ENCODE results near the gene CFAP410. TPM values are rescaled to one million over a fixed set of nuclear protein-coding genes. Genes with fewer than 3 reads are reported as not detected.

Gene CFAP410
- total and polyA plus RNA-seq, 2 donors (not counting 3 experiments of a cell fraction or from before 2014, with no cell fraction given): 7.2 to 12.2 TPM

GRCh38 chr21:44312716-44313115 lies 26.5 kb downstream of the CFAP410 start:
- dilution Hi-C loops (cut with MboI; ENCODE audit: extremely low pct_ligation_motif_present, low sequenced_read_pairs) (no loop called here), intact Hi-C loops (cut with micrococcal nuclease) (no loop called here)
- no peaks in the 10 kb centered on the region for H3K27me3 ChIP-seq (ENCODE audit: control insufficient read depth in 2 of 2, insufficient read depth in 2 of 2, low read length in 2 of 2)
- peaks cover 11 to 57% of the 10 kb centered on the region in 2 experiments for H3K36me3 ChIP-seq (ENCODE audit: control insufficient read depth in 2 of 2, extremely low read depth in 1 of 2, insufficient read depth in 2 of 2, low read length in 2 of 2)
- ChIA-PET POLR2A (no interaction called here), CTCF (no interaction called here)
- no peak for DNase-seq (ENCODE audit: low read depth, low spot score)
- H3K4me2 ChIP-seq (ENCODE audit: insufficient read depth, low read length): no peak overlapping the region
- no peaks in the 10 kb centered on the region for H3K4me1 ChIP-seq (ENCODE audit: control insufficient read depth, extremely low read depth, insufficient read depth, low read length)
- no peak overlapping the region for H3K27ac ChIP-seq (ENCODE audit: insufficient read depth, low read depth, low read length)
- no peaks in the 10 kb centered on the region for H3K79me2 ChIP-seq (ENCODE audit: control insufficient read depth, insufficient read depth, low read length)
- TF ChIP-seq MAX (IDR thresholded peaks at IDR 0.05; ENCODE audit: insufficient read depth, insufficient read length) (no peak), JUN (IDR thresholded peaks at IDR 0.05; ENCODE audit: borderline replicate concordance, insufficient read depth, insufficient read length, low read depth) (no peak), MYC (IDR thresholded peaks at IDR 0.05; ENCODE audit: low read depth, low read length) (no peak), POLR2A (IDR thresholded peaks at IDR 0.05; ENCODE audit: low read depth, low read length) (no peak)
- BruUV-seq (replicated peaks): no TSS peak
- no peaks in the 10 kb centered on the region for H4K20me1 ChIP-seq (replicated peaks; ENCODE audit: control insufficient read depth, extremely low read depth, insufficient read depth, low read length)
- no peaks in the 10 kb centered on the region for H3K9me3 ChIP-seq (replicated peaks; ENCODE audit: control insufficient read depth, insufficient read depth, low read length)
- no peak overlapping the region for H3K4me3 ChIP-seq (replicated peaks in 1 of 3; ENCODE audit: insufficient read depth in 1 of 3, low read depth in 1 of 3, low read length in 3 of 3)
- H3K9ac ChIP-seq (replicated peaks; ENCODE audit: extremely low read depth, insufficient read depth, low read length): no peak overlapping the region
- no peak for FAIRE-seq
- H2AFZ ChIP-seq (ENCODE audit: low read depth, low read length): no peak overlapping the region
- no peaks in the 10 kb centered on the region for H3K9me1 ChIP-seq (replicated peaks; ENCODE audit: control insufficient read depth, extremely low read depth, insufficient read depth, low read length)

DNA sequence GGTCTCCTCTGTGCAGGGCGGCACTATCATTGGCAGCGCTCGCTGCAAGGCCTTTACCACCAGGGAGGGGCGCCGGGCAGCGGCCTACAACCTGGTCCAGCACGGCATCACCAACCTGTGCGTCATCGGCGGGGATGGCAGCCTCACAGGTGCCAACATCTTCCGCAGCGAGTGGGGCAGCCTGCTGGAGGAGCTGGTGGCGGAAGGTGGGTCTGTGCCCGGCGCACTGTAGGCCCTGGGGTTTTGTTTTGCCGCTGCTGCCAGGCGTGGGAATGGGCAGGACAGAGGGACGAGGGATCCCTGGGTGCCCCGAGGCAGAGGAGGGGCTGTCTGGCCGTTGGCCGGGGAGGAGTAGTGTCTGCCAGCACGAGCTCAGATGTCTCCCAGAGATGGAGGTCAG lies 27.1 kb downstream of the CFAP410 start:
- H4K20me1 ChIP-seq (replicated peaks; ENCODE audit: control insufficient read depth, extremely low read depth, insufficient read depth, low read length): no peaks in the 10 kb centered on the region
- BruUV-seq (replicated peaks): no TSS peak

More for the DNA sequence above, 27.1 kb downstream of the CFAP410 start:
- POLR2A ChIA-PET: no interaction called here
- H3K9ac ChIP-seq (replicated peaks; ENCODE audit: extremely low read depth, insufficient read depth, low read length): no peak overlapping the region
- intact Hi-C loops (cut with micrococcal nuclease): no loop called here
- CTCF ChIA-PET: no interaction called here
- no peak overlapping the region for H2AFZ ChIP-seq (ENCODE audit: low read depth, low read length)
- TF ChIP-seq POLR2A (IDR thresholded peaks at IDR 0.05; ENCODE audit: low read depth, low read length) (no peak), FOS (IDR thresholded peaks at IDR 0.05; ENCODE audit: borderline replicate concordance, insufficient read depth, low read length) (no peak), JUN (IDR thresholded peaks at IDR 0.05; ENCODE audit: borderline replicate concordance, insufficient read depth, insufficient read length, low read depth) (no peak), EZH2 (IDR thresholded peaks at IDR 0.05; ENCODE audit: borderline replicate concordance, low read depth, low read length, severe bottlenecking) (no peak), POLR2AphosphoS5 (IDR thresholded peaks at IDR 0.05; ENCODE audit: insufficient read depth, low read depth, low read length) (no peak), GATA2 (IDR thresholded peaks at IDR 0.05; ENCODE audit: insufficient read depth, insufficient read length, low read depth, low read length) (no peak), MYC (IDR thresholded peaks at IDR 0.05; ENCODE audit: low read depth, low read length) (no peak), MAX (IDR thresholded peaks at IDR 0.05; ENCODE audit: insufficient read depth, insufficient read length) (no peak)
- TF ChIP-seq, protein P1, sequence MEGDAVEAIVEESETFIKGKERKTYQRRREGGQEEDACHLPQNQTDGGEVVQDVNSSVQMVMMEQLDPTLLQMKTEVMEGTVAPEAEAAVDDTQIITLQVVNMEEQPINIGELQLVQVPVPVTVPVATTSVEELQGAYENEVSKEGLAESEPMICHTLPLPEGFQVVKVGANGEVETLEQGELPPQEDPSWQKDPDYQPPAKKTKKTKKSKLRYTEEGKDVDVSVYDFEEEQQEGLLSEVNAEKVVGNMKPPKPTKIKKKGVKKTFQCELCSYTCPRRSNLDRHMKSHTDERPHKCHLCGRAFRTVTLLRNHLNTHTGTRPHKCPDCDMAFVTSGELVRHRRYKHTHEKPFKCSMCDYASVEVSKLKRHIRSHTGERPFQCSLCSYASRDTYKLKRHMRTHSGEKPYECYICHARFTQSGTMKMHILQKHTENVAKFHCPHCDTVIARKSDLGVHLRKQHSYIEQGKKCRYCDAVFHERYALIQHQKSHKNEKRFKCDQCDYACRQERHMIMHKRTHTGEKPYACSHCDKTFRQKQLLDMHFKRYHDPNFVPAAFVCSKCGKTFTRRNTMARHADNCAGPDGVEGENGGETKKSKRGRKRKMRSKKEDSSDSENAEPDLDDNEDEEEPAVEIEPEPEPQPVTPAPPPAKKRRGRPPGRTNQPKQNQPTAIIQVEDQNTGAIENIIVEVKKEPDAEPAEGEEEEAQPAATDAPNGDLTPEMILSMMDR (IDR thresholded peaks at IDR 0.05; ENCODE audit: extremely low read depth in 1 of 2, insufficient read depth in 1 of 2, low read depth in 1 of 2, low read length in 2 of 2): no peak
- DNase-seq (ENCODE audit: low read depth, low spot score): no peak
- H3K4me3 ChIP-seq (replicated peaks in 1 of 3; ENCODE audit: insufficient read depth in 1 of 3, low read depth in 1 of 3, low read length in 3 of 3): no peak overlapping the region
- H3K9me3 ChIP-seq (replicated peaks; ENCODE audit: control insufficient read depth, insufficient read depth, low read length): no peaks in the 10 kb centered on the region
- no peaks in the 10 kb centered on the region for H3K79me2 ChIP-seq (ENCODE audit: control insufficient read depth, insufficient read depth, low read length)
- dilution Hi-C loops (cut with MboI; ENCODE audit: extremely low pct_ligation_motif_present, low sequenced_read_pairs): no loop called here
- H3K27ac ChIP-seq (ENCODE audit: insufficient read depth, low read depth, low read length): no peak overlapping the region
- no peak overlapping the region for H3K4me2 ChIP-seq (ENCODE audit: insufficient read depth, low read length)
- no peaks in the 10 kb centered on the region for H3K9me1 ChIP-seq (replicated peaks; ENCODE audit: control insufficient read depth, extremely low read depth, insufficient read depth, low read length)
- no peak for FAIRE-seq
- peaks cover 11 to 55% of the 10 kb centered on the region in 2 experiments for H3K36me3 ChIP-seq (ENCODE audit: control insufficient read depth in 2 of 2, extremely low read depth in 1 of 2, insufficient read depth in 2 of 2, low read length in 2 of 2)
- H3K27me3 ChIP-seq (ENCODE audit: control insufficient read depth in 2 of 2, insufficient read depth in 2 of 2, low read length in 2 of 2): no peaks in the 10 kb centered on the region
- H3K4me1 ChIP-seq (ENCODE audit: control insufficient read depth, extremely low read depth, insufficient read depth, low read length): no peaks in the 10 kb centered on the region

Data from endothelial cell of umbilical vein (primary cell).